Activated T-helper 9 cell treated with anti-CD3 and anti-CD28 coated beads, Interleukin-2, amount 50 U/mL, for 16 hours (primary cell): ENCODE data around the gene FLYWCH1.
A peak's percentile ranks its signal among the peaks of the same experiment; 100 is the strongest.
"Not testable (repeated sequence)": the region's sequence is repeated elsewhere in the genome, so short reads cannot be mapped to it uniquely, and the experiment has no call there.

Source experiments
- DNase-seq: peaks from one replicate; pipeline ENCODE4 v3.0.0-alpha.2; 2020; ENCODE audit warnings: low read depth

FLYWCH1 gene

GRCh38 chr16:2927010-2927646, 15.4 kb downstream of the FLYWCH1 start:
- DNase-seq: peak; percentile 77

GRCh38 chr16:2928151-2928550, 16.4 kb downstream of the FLYWCH1 start:
- DNase-seq: not testable (repeated sequence)

GRCh38 chr16:2928796-2929195, 17.1 kb downstream of the FLYWCH1 start:
- no peak for DNase-seq

- DNase-seq: no peak
Measured at GRCh38 chr16:2929693-2930092, 18.0 kb downstream of the FLYWCH1 start.

- DNase-seq: no peak
Measured at GRCh38 chr16:2930236-2930635, 18.5 kb downstream of the FLYWCH1 start.

- DNase-seq: not testable (repeated sequence)
Measured at GRCh38 chr16:2931231-2931914, 19.6 kb downstream of the FLYWCH1 start.

- DNase-seq: no peak
Measured at GRCh38 chr16:2933136-2933535, 21.4 kb downstream of the FLYWCH1 start.

GRCh38 chr16:2933701-2934100, 22.0 kb downstream of the FLYWCH1 start:
- DNase-seq: no peak

GRCh38 chr16:2934450-2934849, 22.7 kb downstream of the FLYWCH1 start:
- no peak for DNase-seq

GRCh38 chr16:2936436-2937011, 24.8 kb downstream of the FLYWCH1 start:
- no peak for DNase-seq

GRCh38 chr16:2937170-2937569, 25.4 kb downstream of the FLYWCH1 start:
- DNase-seq: no peak

GRCh38 chr16:2938206-2938605, 26.5 kb downstream of the FLYWCH1 start:
- no peak for DNase-seq

GRCh38 chr16:2939968-2940367, 28.2 kb downstream of the FLYWCH1 start:
- DNase-seq: no peak

GRCh38 chr16:2942045-2942444, 30.3 kb downstream of the FLYWCH1 start:
- DNase-seq: no peak

- not testable (repeated sequence) for DNase-seq
Measured at GRCh38 chr16:2943716-2944115, 32.0 kb downstream of the FLYWCH1 start.

GRCh38 chr16:2946649-2947048, 34.9 kb downstream of the FLYWCH1 start:
- no peak for DNase-seq

- DNase-seq: no peak
Measured at GRCh38 chr16:2948807-2949704, 37.3 kb downstream of the FLYWCH1 start.

GRCh38 chr16:2949705-2950352, 38.1 kb downstream of the FLYWCH1 start:
- DNase-seq: no peak

GRCh38 chr16:2950353-2950724, 38.6 kb downstream of the FLYWCH1 start:
- no peak for DNase-seq

- DNase-seq: no peak
Measured at GRCh38 chr16:2950773-2951172, 39.0 kb downstream of the FLYWCH1 start.

- DNase-seq: no peak
Measured at GRCh38 chr16:2952679-2953078, 40.9 kb downstream of the FLYWCH1 start.
